GM19395 (cell line): ENCODE data around the gene TCAF1.
A peak's percentile ranks its signal among the peaks of the same experiment; 100 is the strongest.

ENCODE experiments used
- ATAC-seq: cut with Tn5 transposase; IDR thresholded peaks from one replicate; pipeline ENCODE4 v1.9.1; 2021; ENCODE audit warnings: mild to moderate bottlenecking, moderate library complexity; ENCODE audit not compliant: unreplicated experiment

The TCAF1 gene

GRCh38 chr7:143901668-143902331 lies at the start of gene TCAF1:
Gene TCAF1 (minus strand): TSS chr7:143902176. CDS start chr7:143876608, 25,568 bp downstream.
- peak; percentile 90 for ATAC-seq

- ATAC-seq = no peak
Measured at GRCh38 chr7:143948733-143949132, 46.8 kb upstream of the TCAF1 start.

GRCh38 chr7:143947111-143947510 lies 45.1 kb upstream of the TCAF1 start:
- no peak for ATAC-seq

- no peak for ATAC-seq
Measured at GRCh38 chr7:143945423-143945822, 43.4 kb upstream of the TCAF1 start.

GRCh38 chr7:143938379-143939243 lies 36.6 kb upstream of the TCAF1 start:
- no peak for ATAC-seq

- ATAC-seq = no peak
Measured at GRCh38 chr7:143936087-143937009, 34.4 kb upstream of the TCAF1 start.

- ATAC-seq = no peak
Measured at GRCh38 chr7:143934526-143935325, 32.8 kb upstream of the TCAF1 start, which contains the start of gene OR2F2. Gene OR2F2 (plus strand): TSS chr7:143935233. CDS start chr7:143935233, 0 bp downstream.

GRCh38 chr7:143931739-143932138 lies 29.8 kb upstream of the TCAF1 start:
- no peak for ATAC-seq

- no peak for ATAC-seq
Measured at GRCh38 chr7:143929224-143929920, 27.4 kb upstream of the TCAF1 start.

- ATAC-seq = no peak
Measured at GRCh38 chr7:143924851-143925250, 22.9 kb upstream of the TCAF1 start.

GRCh38 chr7:143914938-143915652 lies 13.1 kb upstream of the TCAF1 start:
- ATAC-seq = no peak

- no peak for ATAC-seq
Measured at GRCh38 chr7:143913945-143914615, 12.1 kb upstream of the TCAF1 start.

- no peak for ATAC-seq
Measured at GRCh38 chr7:143910473-143911248, 8.7 kb upstream of the TCAF1 start.

- ATAC-seq = no peak
Measured at GRCh38 chr7:143909863-143910262, 7.9 kb upstream of the TCAF1 start.

- no peak for ATAC-seq
Measured at GRCh38 chr7:143908120-143908519, 6.1 kb upstream of the TCAF1 start.

- ATAC-seq = no peak
Measured at GRCh38 chr7:143906895-143907294, 4.9 kb upstream of the TCAF1 start.

GRCh38 chr7:143906151-143906550 lies 4.2 kb upstream of the TCAF1 start:
- ATAC-seq = no peak

GRCh38 chr7:143905509-143905908 lies 3.5 kb upstream of the TCAF1 start:
- ATAC-seq = no peak
